Panc1 (cell line): ENCODE measurements around the gene SGCE. TPM values are rescaled to one million over a fixed set of nuclear protein-coding genes. Genes with fewer than 3 reads are reported as not detected.

ENCODE experiments used
- ATAC-seq: fragments of 200-7000 bp; cut with Tn5 transposase; 2 replicates; pipeline ENCODE4 v1.9.1; 2020; ENCODE audit warnings: mild to moderate bottlenecking, moderate library complexity
- BruUV-seq: library from RNA; stranded (reverse); fragments of 400-500 nt; replicated peaks from 2 replicates; lab custom pipeline; 2021; lab: Mats Ljungman, UMichigan
- CTCF ChIA-PET: fragments of 300-600 bp; sonication (Branson Sonifier 250); formaldehyde crosslinking; loops from one replicate; lab custom pipeline; 2022; ENCODE audit warnings: antibody characterized with exemption; lab: Charles Lee
- POLR2A ChIA-PET: fragments of 300-600 bp; sonication (Branson Sonifier 250); formaldehyde crosslinking; loops from one replicate; lab custom pipeline; 2022; ENCODE audit warnings: antibody characterized with exemption; lab: Charles Lee
- DNase-seq: peaks from one replicate; pipeline ENCODE4 v3.0.0-alpha.2; 2010; ENCODE audit warnings: low read depth, low spot score
- H3K27ac ChIP-seq: 2 replicates; pipeline ENCODE4 v1.5.1; 2011; ENCODE audit warnings: mild to moderate bottlenecking, low read length, inconsistent platforms
- H3K27me3 ChIP-seq: fragments of 200-500 bp; sonication (Bioruptor generic); 2 replicates; pipeline ENCODE4 v1.6.0; 2014; ENCODE audit warnings: low read length, inconsistent platforms; ENCODE audit not compliant: control insufficient read depth, insufficient read depth
- H3K36me3 ChIP-seq: fragments of 200-500 bp; sonication (Bioruptor generic); 2 replicates; pipeline ENCODE4 v1.5.1; 2014; ENCODE audit warnings: inconsistent platforms, mild to moderate bottlenecking, low read length, moderate library complexity; ENCODE audit not compliant: control insufficient read depth, insufficient read depth
- H3K4me1 ChIP-seq: 2 replicates; pipeline ENCODE4 v1.5.1; 2011; ENCODE audit warnings: inconsistent platforms, mild to moderate bottlenecking, low read length, moderate library complexity; ENCODE audit not compliant: control insufficient read depth, insufficient read depth
- H3K4me3 ChIP-seq, 2 experiments: 2 replicates each; pipeline ENCODE4 v1.5.1; 2011 to 2012; ENCODE audit warnings: low read depth in 2 of 2, low read length in 2 of 2, mild to moderate bottlenecking in 2 of 2, inconsistent platforms in 1 of 2, moderate library complexity in 1 of 2
- H3K9me3 ChIP-seq: fragments of 200-500 bp; sonication (Bioruptor generic); 2 replicates; pipeline ENCODE4 v1.5.1; 2014; ENCODE audit warnings: low read depth, mild to moderate bottlenecking, inconsistent platforms, low read length, moderate library complexity; ENCODE audit not compliant: control insufficient read depth, insufficient read depth
- CTCF ChIP-seq: fragments of 450-650 bp; IDR thresholded peaks from 2 replicates; pipeline ENCODE4 v1.5.1; 2017; ENCODE audit warnings: mild to moderate bottlenecking
- POLR2AphosphoS5 ChIP-seq: IDR thresholded peaks from 2 replicates; pipeline ENCODE4 v1.6.1; 2012; ENCODE audit warnings: mild to moderate bottlenecking, low read depth, low read length, moderate library complexity
- REST ChIP-seq, 2 experiments: IDR thresholded peaks; 2 replicates each; pipeline ENCODE4 v1.6.1; 2011 to 2012; ENCODE audit warnings: low read depth in 2 of 2, control low read depth in 1 of 2, low read length in 1 of 2, mild to moderate bottlenecking in 1 of 2, moderate library complexity in 1 of 2; ENCODE audit not compliant: insufficient read depth in 1 of 2
- SIN3A ChIP-seq: IDR thresholded peaks from 2 replicates; pipeline ENCODE4 v1.6.1; 2012; ENCODE audit warnings: low read depth, mild to moderate bottlenecking, low read length, moderate library complexity, borderline replicate concordance; ENCODE audit not compliant: insufficient read depth
- TCF7L2 ChIP-seq: IDR thresholded peaks from 2 replicates; pipeline ENCODE4 v1.6.1; 2011; ENCODE audit warnings: mild to moderate bottlenecking, low read depth, low read length, inconsistent platforms
- in situ Hi-C: cut with HindIII; loops from 2 replicates; pipeline ENCODE4 v1.10.0; 2016; ENCODE audit warnings: low sequenced_read_pairs, low pct_unique_long_range_greater_than_20kb
- intact Hi-C: fragments of 100-400 bp; cut with micrococcal nuclease; formaldehyde crosslinking; loops from one replicate; pipeline ENCODE4 v1.10.0; 2022; ENCODE audit not compliant: unreplicated experiment
- total RNA-seq: library from RNA; stranded (reverse); gene quantifications from one replicate; pipeline ENCODE4 v1.2.1, GENCODE V29; 2021; ENCODE audit not compliant: unreplicated experiment

Gene SGCE
- total RNA-seq, 1 experiment from 2014 or later, result 32.0 TPM

- no peak for DNase-seq
- Histone ChIP-seq H3K4me1 (no peaks in the 10 kb centered on the region), H3K27ac (no peak overlapping the region), H3K4me3 (no peak overlapping the region), H3K36me3 (no peaks in the 10 kb centered on the region), H3K9me3 (no peaks in the 10 kb centered on the region), H3K27me3 (no peaks in the 10 kb centered on the region)
- POLR2A ChIA-PET, result no interaction called here
- intact Hi-C loops, result no loop called here
- TF ChIP-seq SIN3A (no peak), CTCF (no peak), POLR2AphosphoS5 (no peak), REST (IDR thresholded peaks at IDR 0.05; ENCODE audit: insufficient read depth in 1 of 2, low read depth in 2 of 2, low read length in 1 of 2) (no peak), TCF7L2 (no peak)
- no peak for ATAC-seq
- BruUV-seq, result no TSS peak
- in situ Hi-C loops, result no loop called here
- CTCF ChIA-PET, result interaction anchor here (0.5 kb wide), 1 partner anchor 276 kb away, joined by 3 read pairs; no protein-coding TSS in a partner anchor
Measured at GRCh38 chr7:94565247-94565894, 90.6 kb downstream of the SGCE start.

GRCh38 chr7:94562525-94562924, 93.4 kb downstream of the SGCE start:
- BruUV-seq, result no TSS peak
- POLR2A ChIA-PET, result no interaction called here
- no peak for TF ChIP-seq SIN3A
- TF ChIP-seq CTCF, result no peak
- TF ChIP-seq POLR2AphosphoS5, result no peak
- TF ChIP-seq TCF7L2, result no peak
- TF ChIP-seq REST (IDR thresholded peaks at IDR 0.05; ENCODE audit: insufficient read depth in 1 of 2, low read depth in 2 of 2, low read length in 1 of 2), result no peak

More at GRCh38 chr7:94562525-94562924, 93.4 kb downstream of the SGCE start:
- no peak overlapping the region for H3K4me3 ChIP-seq
- no peaks in the 10 kb centered on the region for H3K4me1 ChIP-seq
- H3K27me3 ChIP-seq, result no peaks in the 10 kb centered on the region
- in situ Hi-C loops, result no loop called here
- no peaks in the 10 kb centered on the region for H3K36me3 ChIP-seq
- no peak overlapping the region for H3K27ac ChIP-seq
- intact Hi-C loops, result no loop called here
- CTCF ChIA-PET, result no interaction called here
- DNase-seq (no peak), ATAC-seq (no peak)
- no peaks in the 10 kb centered on the region for H3K9me3 ChIP-seq
